Stimulated activated CD4-positive, alpha-beta T cell treated with anti-CD3 and anti-CD28 coated beads, Interleukin-1b, Interleukin-23, amount 100 ng/mL, for 1 hour (primary cell): ENCODE results near the gene SMPD3.

Experiments used
- DNase-seq, 2 donors: peaks; one replicate each; pipeline ENCODE4 v3.0.0-alpha.2; 2020; ENCODE audit warnings: low read depth in 2 of 2

SMPD3 gene

GRCh38 chr16:68356249-68356918 lies 91.9 kb downstream of the SMPD3 start:
- no peak for DNase-seq

GRCh38 chr16:68355447-68356248 lies 92.7 kb downstream of the SMPD3 start:
- DNase-seq, result no peak

- DNase-seq, result no peak
Observed at GRCh38 chr16:68354816-68355215, 93.5 kb downstream of the SMPD3 start.

- no peak for DNase-seq
Observed at GRCh38 chr16:68353366-68353765, 94.9 kb downstream of the SMPD3 start.

- DNase-seq, result no peak
Observed at GRCh38 chr16:68351991-68352431, 96.3 kb downstream of the SMPD3 start.

- no peak for DNase-seq
Observed at GRCh38 chr16:68351463-68351862, 96.8 kb downstream of the SMPD3 start.

GRCh38 chr16:68350813-68351350 lies 97.4 kb downstream of the SMPD3 start:
- no peak for DNase-seq

GRCh38 chr16:68349838-68350410 lies 98.4 kb downstream of the SMPD3 start:
- no peak for DNase-seq

- DNase-seq, result no peak
Observed at GRCh38 chr16:68348639-68349445, 99.5 kb downstream of the SMPD3 start.

- DNase-seq, result no peak
Observed at GRCh38 chr16:68347605-68348004, 100.7 kb downstream of the SMPD3 start.

GRCh38 chr16:68346892-68347480 lies 101.3 kb downstream of the SMPD3 start:
- DNase-seq, result no peak

- no peak for DNase-seq
Observed at GRCh38 chr16:68345958-68346635, 102.2 kb downstream of the SMPD3 start.

- no peak for DNase-seq
Observed at GRCh38 chr16:68345351-68345810, 102.9 kb downstream of the SMPD3 start.

- no peak for DNase-seq
Observed at GRCh38 chr16:68344252-68344651, 104.1 kb downstream of the SMPD3 start.

- DNase-seq, result no peak
Observed at GRCh38 chr16:68343137-68343536, 105.2 kb downstream of the SMPD3 start.

GRCh38 chr16:68342620-68343019 lies 105.7 kb downstream of the SMPD3 start:
- DNase-seq, result no peak

GRCh38 chr16:68339214-68339613 lies 109.1 kb downstream of the SMPD3 start:
- no peak for DNase-seq

GRCh38 chr16:68338326-68339119 lies 109.8 kb downstream of the SMPD3 start:
- DNase-seq, result no peak

- DNase-seq, result no peak
Observed at GRCh38 chr16:68335175-68335574, 113.1 kb downstream of the SMPD3 start.
